K562 (cell line): ENCODE data around the gene RAB21. TPM values are rescaled to one million over a fixed set of nuclear protein-coding genes. Genes with fewer than 3 reads are reported as not detected.

Source experiments
- ARID2 ChIP-seq: fragments of 450-650 bp; IDR thresholded peaks from 2 replicates; pipeline ENCODE4 v1.6.1; 2017; ENCODE audit warnings: antibody characterized with exemption, mild to moderate bottlenecking
- C11orf30 ChIP-seq: fragments of 450-650 bp; IDR thresholded peaks from 2 replicates; pipeline ENCODE4 v1.6.1; 2016; ENCODE audit warnings: low read depth, mild to moderate bottlenecking
- ERF ChIP-seq: fragments of 450-650 bp; formaldehyde crosslinking; IDR thresholded peaks from 2 replicates; pipeline ENCODE4 v1.4.0; 2020; ENCODE audit warnings: mild to moderate bottlenecking, mixed read lengths
- FOXA3 ChIP-seq, 2 experiments: fragments of 450-650 bp in 1 of 2; sonication (generic) in 1 of 2; formaldehyde crosslinking; IDR thresholded peaks in 1 of 2; conservative IDR thresholded peaks in 1 of 2; 2 replicates each; pipeline versions ENCODE4 v1.4.0 to v1.8.0; 2020 to 2022; ENCODE audit warnings: mild to moderate bottlenecking in 2 of 2, missing genetic modification reagents in 1 of 2
- FOXK2 ChIP-seq, 2 experiments: fragments of 450-650 bp; IDR thresholded peaks in 1 of 2; conservative IDR thresholded peaks in 1 of 2; 2 replicates each; pipeline ENCODE4 v1.6.1; 2016; ENCODE audit warnings: low read depth in 2 of 2, mild to moderate bottlenecking in 1 of 2
- NCOA6 ChIP-seq: fragments of 450-650 bp; IDR thresholded peaks from 2 replicates; pipeline ENCODE4 v1.6.1; 2017; ENCODE audit warnings: mild to moderate bottlenecking
- NCOR1 ChIP-seq: fragments of 450-650 bp; IDR thresholded peaks from 2 replicates; pipeline ENCODE4 v1.6.1; 2016; ENCODE audit warnings: mild to moderate bottlenecking, moderate library complexity
- ZC3H8 ChIP-seq: fragments of 450-650 bp; IDR thresholded peaks from 2 replicates; pipeline ENCODE4 v1.6.1; 2017
- polyA plus RNA-seq, 8 experiments: library from polyadenylated mRNA; depleted of rRNA in 4 of 8; stranded (reverse) in 5 of 8; unstranded in 3 of 8; fragments of >200 nt; fragmentation: Nextera tagmentation in 2 of 8; fragmentation: Illumina TruSeq in 1 of 8; extraction: Ambion mirVana in 2 of 8; extraction: Trizol in 1 of 8; gene quantifications; 2 replicates each; pipeline versions ENCODE4 v1.2.1 to v1.2.3, GENCODE V29; 2011 to 2014; ENCODE audit warnings: inconsistent platforms in 1 of 8, missing spikeins in 1 of 8
- total RNA-seq, 7 experiments: library from RNA; depleted of rRNA in 6 of 7; stranded (reverse); fragments of >200 nt in 6 of 7; fragmentation: Illumina TruSeq in 2 of 7; extraction: Trizol in 2 of 7; gene quantifications; 2 replicates each; pipeline versions ENCODE4 v1.2.1 to v1.2.3, GENCODE V29; 2011 to 2021; ENCODE audit warnings: low replicate concordance in 1 of 7
- TF ChIP-seq, protein P1 (sequence below): fragments of 250-450 bp; sonication (Bioruptor Pico); IDR thresholded peaks from 2 replicates; pipeline ENCODE4 v1.4.0; 2020; ENCODE audit warnings: mild to moderate bottlenecking, moderate library complexity

Gene RAB21
- total and polyA plus RNA-seq, 9 of the 15 experiments (the other 6 are each of a cell fraction or from before 2014, with no cell fraction given): 5.3 to 45.6 (median 19.6) TPM

- TF ChIP-seq, protein P1, sequence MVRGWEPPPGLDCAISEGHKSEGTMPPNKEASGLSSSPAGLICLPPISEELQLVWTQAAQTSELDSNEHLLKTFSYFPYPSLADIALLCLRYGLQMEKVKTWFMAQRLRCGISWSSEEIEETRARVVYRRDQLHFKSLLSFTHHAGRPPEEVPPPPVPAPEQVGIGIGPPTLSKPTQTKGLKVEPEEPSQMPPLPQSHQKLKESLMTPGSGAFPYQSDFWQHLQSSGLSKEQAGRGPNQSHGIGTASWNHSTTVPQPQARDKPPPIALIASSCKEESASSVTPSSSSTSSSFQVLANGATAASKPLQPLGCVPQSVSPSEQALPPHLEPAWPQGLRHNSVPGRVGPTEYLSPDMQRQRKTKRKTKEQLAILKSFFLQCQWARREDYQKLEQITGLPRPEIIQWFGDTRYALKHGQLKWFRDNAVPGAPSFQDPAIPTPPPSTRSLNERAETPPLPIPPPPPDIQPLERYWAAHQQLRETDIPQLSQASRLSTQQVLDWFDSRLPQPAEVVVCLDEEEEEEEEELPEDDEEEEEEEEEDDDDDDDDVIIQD: no peak
- peak; percentile 77 to 95 for TF ChIP-seq FOXA3 (CRISPR knock-in tag; conservative IDR thresholded peaks at IDR 0.05 in 1 of 2, IDR thresholded peaks at IDR 0.05 in 1 of 2)
- 0 out of 2 replicates have a peak, but pooled peaks have one; percentile 4 for TF ChIP-seq NCOR1
- TF ChIP-seq FOXK2 (conservative IDR thresholded peaks at IDR 0.05 in 1 of 2, IDR thresholded peaks at IDR 0.05 in 1 of 2; ENCODE audit: low read depth in 2 of 2): peak; percentile 92 to 93
- no peak for TF ChIP-seq ERF (CRISPR knock-in tag)
- no peak for TF ChIP-seq ZC3H8
- no peak for TF ChIP-seq NCOA6
- TF ChIP-seq C11orf30: 0 out of 2 replicates have a peak, but pooled peaks have one; percentile 5
- TF ChIP-seq ARID2: no peak
These were observed 85.7 kb downstream of the RAB21 start (continued) for GRCh38 chr12:71840231-71840847.
